22Rv1 (cell line): ENCODE data around the gene AHCYL2.

ENCODE experiments used
- ZFX ChIP-seq: fragments of 450-650 bp; IDR thresholded peaks from 2 replicates; pipeline ENCODE4 v1.6.1; 2017; ENCODE audit warnings: antibody characterized with exemption, borderline replicate concordance
- TF ChIP-seq, protein P1 (sequence below): fragments of 450-650 bp; IDR thresholded peaks from 2 replicates; pipeline ENCODE4 v1.5.1; 2017; ENCODE audit warnings: mild to moderate bottlenecking

DNA sequence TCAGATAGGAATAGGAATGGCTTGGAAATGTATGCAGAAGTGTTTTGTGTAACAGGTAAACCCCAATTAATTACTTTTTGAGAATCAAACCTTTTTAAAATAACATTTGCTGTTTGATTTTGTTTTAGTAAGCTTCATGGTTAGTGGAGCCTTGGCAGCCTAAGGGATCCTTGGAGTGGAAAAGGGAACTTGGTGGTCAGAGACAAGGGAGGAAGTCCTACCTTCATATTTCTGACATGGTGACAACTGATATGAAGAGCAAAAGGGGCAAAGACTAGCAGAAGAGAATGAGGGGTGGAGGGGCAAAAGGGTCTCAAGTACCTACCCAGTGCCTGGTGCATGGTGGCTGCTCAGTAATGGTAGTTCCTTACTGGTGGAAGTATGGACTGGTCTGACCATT is 32.3 kb downstream of the AHCYL2 start:
- TF ChIP-seq, protein P1, sequence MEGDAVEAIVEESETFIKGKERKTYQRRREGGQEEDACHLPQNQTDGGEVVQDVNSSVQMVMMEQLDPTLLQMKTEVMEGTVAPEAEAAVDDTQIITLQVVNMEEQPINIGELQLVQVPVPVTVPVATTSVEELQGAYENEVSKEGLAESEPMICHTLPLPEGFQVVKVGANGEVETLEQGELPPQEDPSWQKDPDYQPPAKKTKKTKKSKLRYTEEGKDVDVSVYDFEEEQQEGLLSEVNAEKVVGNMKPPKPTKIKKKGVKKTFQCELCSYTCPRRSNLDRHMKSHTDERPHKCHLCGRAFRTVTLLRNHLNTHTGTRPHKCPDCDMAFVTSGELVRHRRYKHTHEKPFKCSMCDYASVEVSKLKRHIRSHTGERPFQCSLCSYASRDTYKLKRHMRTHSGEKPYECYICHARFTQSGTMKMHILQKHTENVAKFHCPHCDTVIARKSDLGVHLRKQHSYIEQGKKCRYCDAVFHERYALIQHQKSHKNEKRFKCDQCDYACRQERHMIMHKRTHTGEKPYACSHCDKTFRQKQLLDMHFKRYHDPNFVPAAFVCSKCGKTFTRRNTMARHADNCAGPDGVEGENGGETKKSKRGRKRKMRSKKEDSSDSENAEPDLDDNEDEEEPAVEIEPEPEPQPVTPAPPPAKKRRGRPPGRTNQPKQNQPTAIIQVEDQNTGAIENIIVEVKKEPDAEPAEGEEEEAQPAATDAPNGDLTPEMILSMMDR: no peak
- TF ChIP-seq ZFX: no peak
